Neural cell (in vitro differentiated cells): ENCODE results near the gene SRPX. TPM values are rescaled to one million over a fixed set of nuclear protein-coding genes. Genes with fewer than 3 reads are reported as not detected.

Source experiments
- H2AFZ ChIP-seq: fragments of 200-600, 300-800 bp; sonication (generic), shearing (Covaris generic); 2 replicates; pipeline ENCODE4 v1.6.0; 2014; ENCODE audit warnings: low read depth, mild to moderate bottlenecking, antibody characterized with exemption, low read length, moderate library complexity
- H3F3A ChIP-seq: fragments of 200-600 bp; shearing (Covaris generic); 2 replicates; pipeline ENCODE4 v1.6.1; 2016; ENCODE audit warnings: mild to moderate bottlenecking, moderate library complexity, mixed read lengths, antibody characterized with exemption, low read length; ENCODE audit not compliant: insufficient read depth, poor library complexity, severe bottlenecking
- H3K27ac ChIP-seq: fragments of 200-600, 300-800 bp; sonication (generic), shearing (Covaris generic); 2 replicates; pipeline ENCODE4 v1.5.1; 2014; ENCODE audit warnings: mild to moderate bottlenecking, low read length, moderate library complexity
- H3K27me3 ChIP-seq: fragments of 300-800, 200-600 bp; sonication (generic), shearing (Covaris generic); 2 replicates; pipeline ENCODE4 v1.6.0; 2014; ENCODE audit warnings: mild to moderate bottlenecking, low read depth, low read length, moderate library complexity; ENCODE audit not compliant: insufficient read depth
- H3K36me3 ChIP-seq: fragments of 300-800, 200-600 bp; sonication (generic), shearing (Covaris generic); 2 replicates; pipeline ENCODE4 v1.5.1; 2014; ENCODE audit warnings: mild to moderate bottlenecking, antibody characterized with exemption, low read length, moderate library complexity; ENCODE audit not compliant: insufficient read depth
- H3K4me2 ChIP-seq: fragments of 300-800, 200-600 bp; sonication (generic), shearing (Covaris generic); 2 replicates; pipeline ENCODE4 v1.6.0; 2014; ENCODE audit warnings: mild to moderate bottlenecking, low read length
- H3K4me3 ChIP-seq: fragments of 300-800, 200-600 bp; sonication (generic), shearing (Covaris generic); 2 replicates; pipeline ENCODE4 v1.5.1; 2014; ENCODE audit warnings: mild to moderate bottlenecking, low read length, moderate library complexity
- H3K79me2 ChIP-seq: fragments of 200-600 bp; shearing (Covaris generic); replicated peaks from 2 replicates; pipeline ENCODE4 v1.6.0; 2014; ENCODE audit warnings: mild to moderate bottlenecking, low read length, moderate library complexity; ENCODE audit not compliant: insufficient read depth
- H3K9ac ChIP-seq: fragments of 300-800, 200-600 bp; sonication (generic), shearing (Covaris generic); 2 replicates; pipeline ENCODE4 v1.6.1; 2016; ENCODE audit warnings: mild to moderate bottlenecking, low read length, mixed read lengths
- H3K9me2 ChIP-seq: fragments of 200-600 bp; shearing (Covaris generic); 2 replicates; pipeline ENCODE4 v1.6.1; 2016; ENCODE audit warnings: mild to moderate bottlenecking, low read length, mixed read lengths; ENCODE audit not compliant: insufficient read depth
- H3K9me3 ChIP-seq: fragments of 200-600, 300-800 bp; sonication (generic), shearing (Covaris generic); 2 replicates; pipeline ENCODE4 v1.6.1; 2016; ENCODE audit warnings: mild to moderate bottlenecking, mixed run types, low read length, moderate library complexity, mixed read lengths
- H4K20me1 ChIP-seq: fragments of 200-600 bp; shearing (Covaris generic); 2 replicates; pipeline ENCODE4 v1.6.1; 2016; ENCODE audit warnings: mild to moderate bottlenecking, mixed run types; ENCODE audit not compliant: insufficient read depth
- EP300 ChIP-seq: fragments of 450-650 bp; conservative IDR thresholded peaks from 2 replicates; pipeline ENCODE4 v1.6.1; 2014; ENCODE audit warnings: antibody characterized with exemption, mild to moderate bottlenecking, moderate library complexity; ENCODE audit not compliant: poor library complexity, severe bottlenecking
- EZH2 ChIP-seq: fragments of 200-600, 300-800 bp; shearing (Covaris generic), sonication (generic); IDR thresholded peaks from 2 replicates; pipeline ENCODE4 v1.6.1; 2014; ENCODE audit warnings: antibody characterized with exemption, low read length, borderline replicate concordance, mild to moderate bottlenecking; ENCODE audit not compliant: insufficient read depth, poor library complexity, severe bottlenecking
- MXI1 ChIP-seq: fragments of 450-650 bp; conservative IDR thresholded peaks from 2 replicates; pipeline ENCODE4 v1.6.1; 2014; ENCODE audit warnings: antibody characterized with exemption, mild to moderate bottlenecking; ENCODE audit not compliant: poor library complexity, severe bottlenecking
- POLR2AphosphoS5 ChIP-seq: IDR thresholded peaks from 2 replicates; pipeline ENCODE4 v1.6.1; 2012
- RAD21 ChIP-seq: fragments of 450-650 bp; conservative IDR thresholded peaks from 2 replicates; pipeline ENCODE4 v1.6.1; 2014; ENCODE audit warnings: antibody characterized with exemption, mild to moderate bottlenecking, moderate library complexity
- SMC3 ChIP-seq: fragments of 450-650 bp; conservative IDR thresholded peaks from 2 replicates; pipeline ENCODE4 v1.6.1; 2014; ENCODE audit warnings: antibody characterized with exemption, mild to moderate bottlenecking, moderate library complexity; ENCODE audit not compliant: poor library complexity
- TAF1 ChIP-seq: IDR thresholded peaks from 2 replicates; pipeline ENCODE4 v1.6.1; 2012; ENCODE audit warnings: low read depth
- polyA minus RNA-seq: library from RNA; depleted of rRNA, polyadenylated mRNA; stranded (reverse); fragments of >200 nt; gene quantifications from 2 replicates; pipeline ENCODE4 v1.2.3, GENCODE V29; 2014
- polyA plus RNA-seq: library from polyadenylated mRNA; depleted of rRNA; stranded (reverse); fragments of >200 nt; gene quantifications from 2 replicates; pipeline ENCODE4 v1.2.3, GENCODE V29; 2014
- TF ChIP-seq, protein P1 (sequence below): fragments of 450-650 bp; IDR thresholded peaks from 2 replicates; pipeline ENCODE4 v1.5.1; 2014; ENCODE audit warnings: antibody characterized with exemption, mild to moderate bottlenecking, moderate library complexity; ENCODE audit not compliant: poor library complexity, severe bottlenecking
- TF ChIP-seq, protein P2 (sequence below): IDR thresholded peaks from 2 replicates; pipeline ENCODE4 v1.6.1; 2012; ENCODE audit warnings: borderline replicate concordance

The SRPX gene
- polyA plus RNA-seq (0.52 and 2.1 TPM in 2 replicates), polyA minus RNA-seq (0.73 and 0.81 TPM in 2 replicates)

GRCh38 chrX:38220415-38221390, at the start of gene SRPX:
TSS of gene SRPX (minus strand) at chrX:38220871. CDS start at chrX:38220792, 79 bp downstream.
- TF ChIP-seq TAF1, result no peak
- no peak for TF ChIP-seq EP300
- TF ChIP-seq MXI1, result no peak
- no peak for TF ChIP-seq SMC3
- no peak for TF ChIP-seq EZH2
- TF ChIP-seq, protein P1, sequence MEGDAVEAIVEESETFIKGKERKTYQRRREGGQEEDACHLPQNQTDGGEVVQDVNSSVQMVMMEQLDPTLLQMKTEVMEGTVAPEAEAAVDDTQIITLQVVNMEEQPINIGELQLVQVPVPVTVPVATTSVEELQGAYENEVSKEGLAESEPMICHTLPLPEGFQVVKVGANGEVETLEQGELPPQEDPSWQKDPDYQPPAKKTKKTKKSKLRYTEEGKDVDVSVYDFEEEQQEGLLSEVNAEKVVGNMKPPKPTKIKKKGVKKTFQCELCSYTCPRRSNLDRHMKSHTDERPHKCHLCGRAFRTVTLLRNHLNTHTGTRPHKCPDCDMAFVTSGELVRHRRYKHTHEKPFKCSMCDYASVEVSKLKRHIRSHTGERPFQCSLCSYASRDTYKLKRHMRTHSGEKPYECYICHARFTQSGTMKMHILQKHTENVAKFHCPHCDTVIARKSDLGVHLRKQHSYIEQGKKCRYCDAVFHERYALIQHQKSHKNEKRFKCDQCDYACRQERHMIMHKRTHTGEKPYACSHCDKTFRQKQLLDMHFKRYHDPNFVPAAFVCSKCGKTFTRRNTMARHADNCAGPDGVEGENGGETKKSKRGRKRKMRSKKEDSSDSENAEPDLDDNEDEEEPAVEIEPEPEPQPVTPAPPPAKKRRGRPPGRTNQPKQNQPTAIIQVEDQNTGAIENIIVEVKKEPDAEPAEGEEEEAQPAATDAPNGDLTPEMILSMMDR, result no peak
- TF ChIP-seq RAD21, result no peak
- no peak for TF ChIP-seq POLR2AphosphoS5
- TF ChIP-seq, protein P2, sequence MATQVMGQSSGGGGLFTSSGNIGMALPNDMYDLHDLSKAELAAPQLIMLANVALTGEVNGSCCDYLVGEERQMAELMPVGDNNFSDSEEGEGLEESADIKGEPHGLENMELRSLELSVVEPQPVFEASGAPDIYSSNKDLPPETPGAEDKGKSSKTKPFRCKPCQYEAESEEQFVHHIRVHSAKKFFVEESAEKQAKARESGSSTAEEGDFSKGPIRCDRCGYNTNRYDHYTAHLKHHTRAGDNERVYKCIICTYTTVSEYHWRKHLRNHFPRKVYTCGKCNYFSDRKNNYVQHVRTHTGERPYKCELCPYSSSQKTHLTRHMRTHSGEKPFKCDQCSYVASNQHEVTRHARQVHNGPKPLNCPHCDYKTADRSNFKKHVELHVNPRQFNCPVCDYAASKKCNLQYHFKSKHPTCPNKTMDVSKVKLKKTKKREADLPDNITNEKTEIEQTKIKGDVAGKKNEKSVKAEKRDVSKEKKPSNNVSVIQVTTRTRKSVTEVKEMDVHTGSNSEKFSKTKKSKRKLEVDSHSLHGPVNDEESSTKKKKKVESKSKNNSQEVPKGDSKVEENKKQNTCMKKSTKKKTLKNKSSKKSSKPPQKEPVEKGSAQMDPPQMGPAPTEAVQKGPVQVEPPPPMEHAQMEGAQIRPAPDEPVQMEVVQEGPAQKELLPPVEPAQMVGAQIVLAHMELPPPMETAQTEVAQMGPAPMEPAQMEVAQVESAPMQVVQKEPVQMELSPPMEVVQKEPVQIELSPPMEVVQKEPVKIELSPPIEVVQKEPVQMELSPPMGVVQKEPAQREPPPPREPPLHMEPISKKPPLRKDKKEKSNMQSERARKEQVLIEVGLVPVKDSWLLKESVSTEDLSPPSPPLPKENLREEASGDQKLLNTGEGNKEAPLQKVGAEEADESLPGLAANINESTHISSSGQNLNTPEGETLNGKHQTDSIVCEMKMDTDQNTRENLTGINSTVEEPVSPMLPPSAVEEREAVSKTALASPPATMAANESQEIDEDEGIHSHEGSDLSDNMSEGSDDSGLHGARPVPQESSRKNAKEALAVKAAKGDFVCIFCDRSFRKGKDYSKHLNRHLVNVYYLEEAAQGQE, result no peak
- H3K9me2 ChIP-seq, result no peaks in the 10 kb centered on the region
- H3K27me3 ChIP-seq, result peaks cover 9% of the 10 kb centered on the region
- peak within 1 kb of the TSS; percentile 44 for H3K9ac ChIP-seq
- no peaks in the 10 kb centered on the region for H4K20me1 ChIP-seq
- no peaks in the 10 kb centered on the region for H3K9me3 ChIP-seq
- no peaks in the 10 kb centered on the region for H3K36me3 ChIP-seq
- peak within 1 kb of the TSS; percentile 71 for H3K4me3 ChIP-seq
- no peaks in the 10 kb centered on the region for H3F3A ChIP-seq
- no peak within 1 kb of the TSS for H3K4me2 ChIP-seq
- H2AFZ ChIP-seq, result no peak within 1 kb of the TSS
- H3K79me2 ChIP-seq, result no peaks in the 10 kb centered on the region
- H3K27ac ChIP-seq, result no peak within 1 kb of the TSS

GRCh38 chrX:38268011-38268410, 47.3 kb upstream of the SRPX start:
- Histone ChIP-seq H3K27me3 (no peaks in the 10 kb centered on the region), H3K36me3 (no peaks in the 10 kb centered on the region)

More at GRCh38 chrX:38268011-38268410, 47.3 kb upstream of the SRPX start:
- Histone ChIP-seq H3K9ac (no peak overlapping the region), H3K4me3 (no peak overlapping the region), H3K79me2 (no peaks in the 10 kb centered on the region), H4K20me1 (no peaks in the 10 kb centered on the region), H2AFZ (no peak overlapping the region), H3F3A (no peaks in the 10 kb centered on the region), H3K9me2 (no peaks in the 10 kb centered on the region), H3K9me3 (no peaks in the 10 kb centered on the region), H3K27ac (no peak overlapping the region), H3K4me2 (no peak overlapping the region)
- TF ChIP-seq EP300 (no peak), RAD21 (no peak), SMC3 (no peak), POLR2AphosphoS5 (no peak), MXI1 (no peak), EZH2 (no peak), TAF1 (no peak)
- TF ChIP-seq, protein P1, result no peak
- TF ChIP-seq, protein P2, result no peak
